ENCODE results near the gene MYO1E.
"Not testable (repeated sequence)": the region's sequence is repeated elsewhere in the genome, so short reads cannot be mapped to it uniquely, and the experiment has no call there.

- not testable (repeated sequence) for TF ChIP-seq CTCF (conservative IDR thresholded peaks at IDR 0.05 in 1 of 2, IDR thresholded peaks at IDR 0.05 in 1 of 2; ENCODE audit: extremely low read depth in 1 of 2, insufficient read depth in 1 of 2, low read depth in 1 of 2, low read length in 2 of 2); EZH2 (IDR thresholded peaks at IDR 0.05; ENCODE audit: borderline replicate concordance, low read length)
Measured at GRCh38 chr15:59401051-59401823, 28.6 kb upstream of the MYO1E start.

Data from mammary epithelial cell (primary cell).